HG03558 (cell line): ENCODE measurements around the gene LAP3.
A peak's percentile ranks its signal among the peaks of the same experiment; 100 is the strongest.

Source experiments
- ATAC-seq: cut with Tn5 transposase; IDR thresholded peaks from one replicate; pipeline ENCODE4 v1.9.1; 2021; ENCODE audit warnings: moderate number of reproducible peaks; ENCODE audit not compliant: unreplicated experiment; ENCODE audit errors: extremely low read depth

The LAP3 gene

DNA sequence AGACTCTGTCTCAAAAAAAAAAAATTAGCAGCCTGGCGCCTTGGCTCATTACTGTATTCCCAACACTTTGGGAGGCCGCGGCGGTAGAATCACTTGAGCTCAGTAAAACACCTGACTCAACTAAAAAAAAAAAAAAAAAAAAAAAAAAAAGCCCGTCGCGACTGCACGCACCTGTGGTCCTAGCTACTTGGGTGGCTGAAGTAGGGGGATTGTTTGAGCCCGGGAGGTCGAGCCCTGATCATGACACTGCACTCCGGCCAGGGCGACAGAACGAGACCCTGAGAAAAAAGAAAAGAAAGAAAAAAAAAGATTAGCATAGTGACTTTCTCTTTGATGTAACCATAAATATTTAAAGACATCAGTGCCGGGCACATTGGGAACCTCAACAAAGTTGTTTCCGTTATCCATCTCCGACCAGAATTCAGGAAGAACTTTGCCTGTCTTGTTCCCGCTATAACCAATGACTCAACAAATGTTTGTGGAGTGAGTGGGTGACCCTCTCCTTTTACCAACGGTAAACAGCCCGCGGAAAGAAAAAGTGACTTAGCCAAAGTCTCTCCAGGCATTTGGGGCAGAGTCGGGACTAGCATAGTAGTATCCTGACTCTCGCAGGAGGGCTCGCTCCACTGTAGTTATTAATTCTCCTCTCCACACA, 36.9 kb downstream of the LAP3 start:
- peak; percentile 28 for ATAC-seq

- ATAC-seq: peak; percentile 84
Observed at GRCh38 chr4:17614416-17615299, 37.7 kb downstream of the LAP3 start, which contains the start of gene MED28. Gene MED28 (plus strand): TSS chr4:17614641. CDS start chr4:17614655, 14 bp downstream.

GRCh38 chr4:17616283-17616682, 39.3 kb downstream of the LAP3 start:
- no peak for ATAC-seq

GRCh38 chr4:17618926-17619325, 41.9 kb downstream of the LAP3 start:
- ATAC-seq: no peak

DNA sequence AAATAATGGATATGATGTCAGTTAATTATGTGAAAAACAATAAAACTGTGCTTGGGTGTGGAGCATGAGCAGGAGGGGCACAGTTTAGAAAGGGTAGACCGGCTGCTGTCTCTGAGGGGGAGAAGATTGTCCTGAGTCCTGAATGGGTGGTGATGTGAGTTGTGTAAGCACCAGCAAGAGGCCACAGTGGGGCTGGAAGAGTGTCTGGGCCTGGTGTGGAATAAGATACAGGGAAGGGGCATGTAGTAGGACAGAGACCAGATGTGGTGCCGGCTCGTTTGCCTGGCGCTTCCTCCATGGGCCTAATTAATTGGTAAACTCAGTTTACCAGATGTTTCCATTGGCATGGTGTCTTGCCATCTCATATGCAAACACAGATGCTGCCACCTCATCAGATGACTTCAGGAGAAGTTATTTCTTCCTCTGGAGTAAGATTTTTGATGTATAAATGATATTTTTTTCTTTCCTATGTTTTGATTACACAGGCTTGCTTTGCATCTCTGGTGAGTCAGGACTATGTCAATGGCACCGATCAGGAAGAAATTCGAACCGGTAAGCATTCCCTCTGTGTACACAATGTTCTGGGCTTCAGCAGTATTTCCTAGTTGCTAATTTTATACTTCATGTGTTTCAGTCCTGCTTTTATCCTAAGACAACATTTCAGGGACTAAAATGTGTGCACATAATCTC, 42.6 kb downstream of the LAP3 start:
- ATAC-seq: no peak

- ATAC-seq: no peak
Observed at GRCh38 chr4:17623451-17624001, 46.5 kb downstream of the LAP3 start.

- ATAC-seq: no peak
Observed at GRCh38 chr4:17624821-17625220, 47.8 kb downstream of the LAP3 start.

DNA sequence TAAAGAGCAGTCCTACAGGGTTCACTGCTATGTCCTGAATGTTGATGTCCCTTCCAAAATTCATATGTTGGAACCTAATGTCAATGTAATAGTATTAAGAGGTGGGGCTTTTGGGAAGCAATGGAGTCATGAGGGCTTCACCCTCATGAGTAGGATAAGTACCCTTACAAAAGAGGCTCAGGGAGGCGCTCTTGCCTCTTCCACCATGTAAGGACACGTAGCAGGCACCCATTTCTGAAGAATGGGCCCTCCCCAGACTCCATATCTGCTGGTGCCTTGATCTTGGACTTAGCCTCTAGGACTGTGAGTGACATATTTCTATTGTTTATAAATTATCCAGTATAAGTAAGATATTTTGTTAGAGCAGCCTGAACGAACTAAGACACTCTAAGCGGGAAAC, 53.2 kb downstream of the LAP3 start:
- no peak for ATAC-seq

GRCh38 chr4:17633600-17633999, 56.6 kb downstream of the LAP3 start:
- ATAC-seq: no peak

DNA sequence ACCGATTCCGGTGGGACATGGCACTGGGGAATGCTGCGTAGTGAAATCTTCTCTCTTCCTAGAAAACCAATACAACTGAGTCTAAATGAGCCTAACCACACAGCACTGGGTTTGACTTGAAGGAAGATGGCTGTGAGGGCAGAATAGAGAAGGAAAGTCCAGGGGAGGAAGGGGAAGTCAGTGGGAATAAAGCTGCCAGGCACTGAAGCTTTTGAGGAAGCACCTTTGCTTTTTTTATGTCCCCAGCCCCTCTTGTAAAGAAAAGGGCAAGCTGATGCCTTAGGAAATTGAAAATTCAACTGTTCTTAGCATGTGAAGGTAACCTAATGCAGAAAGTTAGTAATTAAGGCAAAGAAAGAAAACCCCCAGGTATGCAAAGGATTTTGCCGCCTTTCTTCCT, 58.1 kb downstream of the LAP3 start:
- no peak for ATAC-seq

DNA sequence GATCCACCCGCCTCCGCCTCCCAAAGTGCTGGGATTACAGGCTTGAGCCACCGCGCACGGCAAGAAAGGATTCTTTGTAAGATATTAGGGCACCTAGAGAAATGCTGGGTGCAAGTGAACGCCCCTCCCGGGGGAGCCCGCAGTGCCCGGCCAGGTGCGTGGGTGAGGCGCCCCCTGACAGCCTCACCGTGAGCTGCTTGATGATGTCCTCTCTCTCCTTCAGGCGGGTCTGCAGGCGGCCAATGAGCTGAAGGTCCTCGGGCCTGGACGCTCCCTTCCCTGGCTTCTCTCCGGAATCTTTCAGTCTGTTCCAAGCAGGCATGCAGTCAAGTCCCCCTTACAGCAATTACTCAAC, 59.3 kb downstream of the LAP3 start:
- no peak for ATAC-seq

- no peak for ATAC-seq
Observed at GRCh38 chr4:17636696-17637622, 60.0 kb downstream of the LAP3 start.

GRCh38 chr4:17639136-17639535, 62.1 kb downstream of the LAP3 start:
- ATAC-seq: no peak

DNA sequence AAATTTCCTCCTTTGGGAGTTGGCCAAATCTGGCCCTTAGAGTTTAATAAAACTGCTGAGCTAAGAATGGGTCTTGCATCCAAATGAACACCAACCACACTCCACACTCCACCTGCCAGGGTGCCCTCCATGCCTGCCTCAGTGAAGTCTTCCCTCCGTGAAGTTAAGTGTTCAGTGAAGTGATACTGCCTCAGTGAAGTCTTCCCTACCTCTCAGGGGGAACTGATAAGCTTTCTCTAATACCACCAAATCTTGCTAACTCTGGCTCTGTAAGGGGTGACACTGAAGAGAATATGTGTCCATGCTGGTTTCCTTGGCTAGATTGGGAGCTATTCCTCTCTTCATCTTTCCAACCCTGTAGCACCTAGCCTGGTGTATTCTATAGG, 65.4 kb downstream of the LAP3 start:
- ATAC-seq: no peak

GRCh38 chr4:17646693-17647092, 69.7 kb downstream of the LAP3 start:
- ATAC-seq: no peak

GRCh38 chr4:17647176-17647806, 70.3 kb downstream of the LAP3 start:
- ATAC-seq: no peak

DNA sequence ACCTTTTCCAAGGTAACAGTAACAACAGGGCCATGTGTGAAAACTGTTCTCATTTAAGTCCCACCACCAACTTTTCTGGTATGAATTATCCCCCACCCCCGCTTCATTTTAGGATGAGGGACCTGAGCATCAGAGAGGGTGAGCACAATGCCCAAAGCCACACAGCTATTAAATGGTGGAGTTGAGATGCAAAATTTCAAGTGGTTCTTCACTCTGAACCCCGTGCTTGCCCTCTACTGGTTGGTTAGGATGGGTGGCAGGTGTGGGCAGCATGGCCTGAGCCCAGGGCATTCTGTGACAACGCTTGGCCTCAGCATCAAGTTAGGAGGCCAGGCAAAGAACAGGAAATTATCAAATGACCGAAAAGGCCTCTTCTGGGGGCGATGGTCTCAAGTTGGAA, 70.9 kb downstream of the LAP3 start:
- no peak for ATAC-seq

GRCh38 chr4:17650406-17650805, 73.4 kb downstream of the LAP3 start:
- no peak for ATAC-seq

DNA sequence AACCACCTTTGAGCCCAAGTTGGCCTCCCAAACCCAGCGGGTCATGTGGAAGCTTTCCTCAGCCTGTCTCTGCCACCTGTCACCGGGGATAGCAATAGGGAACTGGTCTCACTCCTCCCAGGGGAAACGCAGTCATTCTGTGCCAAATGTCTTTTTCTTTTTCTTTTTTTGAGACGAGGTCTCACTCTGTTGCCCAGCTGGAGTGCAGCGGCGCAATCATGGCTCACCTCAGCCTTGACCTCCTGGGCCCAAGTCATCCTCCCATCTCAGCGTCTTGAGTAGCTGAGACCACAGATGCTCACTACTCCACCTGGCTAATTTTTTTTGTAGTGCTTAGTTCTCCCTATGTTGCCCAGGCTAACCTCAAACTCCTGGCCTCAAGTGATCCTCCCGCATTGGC, 77.7 kb downstream of the LAP3 start:
- ATAC-seq: no peak
